Measurements from ENCODE around the gene ADSS2. TPM values are rescaled to one million over a fixed set of nuclear protein-coding genes. Genes with fewer than 3 reads are reported as not detected.
"Not testable (repeated sequence)": the region's sequence is repeated elsewhere in the genome, so short reads cannot be mapped to it uniquely, and the experiment has no call there.

ADSS2 gene
- total RNA-seq, 1 experiment from 2014 or later: 46.2 TPM

- no peak overlapping the region for H3K4me3 ChIP-seq (replicated peaks in 1 of 2; ENCODE audit: low read depth in 1 of 2, low read length in 2 of 2)
- H3K4me1 ChIP-seq (ENCODE audit: control insufficient read depth in 1 of 2, insufficient read depth in 2 of 2, low read length in 2 of 2): no peaks in the 10 kb centered on the region
- H3K4me2 ChIP-seq (ENCODE audit: low read length): no peak overlapping the region
- no TSS peak for BruUV-seq (replicated peaks)
- no peak overlapping the region for H2AFZ ChIP-seq (ENCODE audit: low read depth, low read length, poor library complexity, severe bottlenecking)
- ChIA-PET POLR2A (no interaction called here), RAD21 (ENCODE audit: low non-redundant PET in 1 of 2, low total read pairs in 2 of 2, uncharacterized antibody in 2 of 2, unreplicated experiment in 2 of 2) (no interaction called here), CTCF (no interaction called here)
- no peak for TF ChIP-seq ZNF274 (IDR thresholded peaks at IDR 0.05; ENCODE audit: low read depth, low read length)
- no peaks in the 10 kb centered on the region for H3K36me3 ChIP-seq (ENCODE audit: control insufficient read depth in 1 of 2, insufficient read depth in 2 of 2, low read length in 2 of 2)
- H3K9ac ChIP-seq (ENCODE audit: low read length): no peak overlapping the region
- H3K79me2 ChIP-seq (ENCODE audit: insufficient read depth, low read length): no peaks in the 10 kb centered on the region
- no peak for ATAC-seq
- DNase-seq (ENCODE audit: low read depth, low spot score): no peak
- H3K27me3 ChIP-seq (ENCODE audit: insufficient read depth, low read length): no peaks in the 10 kb centered on the region
- intact Hi-C loops (cut with micrococcal nuclease): no loop called here
- H3K9me2 ChIP-seq (ENCODE audit: insufficient read depth): no peaks in the 10 kb centered on the region
- H3K27ac ChIP-seq (ENCODE audit: low read depth, low read length): no peak overlapping the region
- no peaks in the 10 kb centered on the region for H4K20me1 ChIP-seq (ENCODE audit: insufficient read depth)
- no peaks in the 10 kb centered on the region for H3K9me3 ChIP-seq (ENCODE audit: control insufficient read depth in 1 of 2, insufficient read depth in 1 of 2, low read depth in 1 of 2, low read length in 2 of 2)
Observed at GRCh38 chr1:244367399-244368114, 84.2 kb downstream of the ADSS2 start.

DNA sequence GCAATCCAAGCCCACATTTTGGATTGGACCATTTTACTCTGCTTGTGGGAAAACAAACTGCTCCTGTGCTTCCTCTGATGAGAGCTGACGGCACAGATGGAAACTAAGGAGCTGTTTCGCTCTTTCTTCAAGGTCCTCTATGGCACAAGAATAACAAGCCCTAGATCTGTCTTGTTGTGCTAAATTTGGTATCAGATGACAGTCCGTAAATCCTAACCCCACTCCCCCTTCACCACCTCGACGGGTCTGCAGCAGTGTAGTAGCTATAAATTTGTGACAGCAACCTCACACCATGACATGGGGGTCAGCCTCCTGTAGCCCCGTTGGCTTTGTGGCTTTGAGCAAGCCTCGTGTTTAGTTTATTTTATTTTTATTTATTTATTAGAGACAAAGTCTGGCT, 85.9 kb downstream of the ADSS2 start:
- intact Hi-C loops (cut with micrococcal nuclease): no loop called here
- no peak overlapping the region for H3K27ac ChIP-seq (ENCODE audit: low read depth, low read length)
- H3K4me1 ChIP-seq (ENCODE audit: control insufficient read depth in 1 of 2, insufficient read depth in 2 of 2, low read length in 2 of 2): no peaks in the 10 kb centered on the region
- no peak for TF ChIP-seq SRF (IDR thresholded peaks at IDR 0.05; ENCODE audit: low read depth)
- TF ChIP-seq FOSL1 (IDR thresholded peaks at IDR 0.05; ENCODE audit: low read depth): no peak
- TF ChIP-seq, protein P1, sequence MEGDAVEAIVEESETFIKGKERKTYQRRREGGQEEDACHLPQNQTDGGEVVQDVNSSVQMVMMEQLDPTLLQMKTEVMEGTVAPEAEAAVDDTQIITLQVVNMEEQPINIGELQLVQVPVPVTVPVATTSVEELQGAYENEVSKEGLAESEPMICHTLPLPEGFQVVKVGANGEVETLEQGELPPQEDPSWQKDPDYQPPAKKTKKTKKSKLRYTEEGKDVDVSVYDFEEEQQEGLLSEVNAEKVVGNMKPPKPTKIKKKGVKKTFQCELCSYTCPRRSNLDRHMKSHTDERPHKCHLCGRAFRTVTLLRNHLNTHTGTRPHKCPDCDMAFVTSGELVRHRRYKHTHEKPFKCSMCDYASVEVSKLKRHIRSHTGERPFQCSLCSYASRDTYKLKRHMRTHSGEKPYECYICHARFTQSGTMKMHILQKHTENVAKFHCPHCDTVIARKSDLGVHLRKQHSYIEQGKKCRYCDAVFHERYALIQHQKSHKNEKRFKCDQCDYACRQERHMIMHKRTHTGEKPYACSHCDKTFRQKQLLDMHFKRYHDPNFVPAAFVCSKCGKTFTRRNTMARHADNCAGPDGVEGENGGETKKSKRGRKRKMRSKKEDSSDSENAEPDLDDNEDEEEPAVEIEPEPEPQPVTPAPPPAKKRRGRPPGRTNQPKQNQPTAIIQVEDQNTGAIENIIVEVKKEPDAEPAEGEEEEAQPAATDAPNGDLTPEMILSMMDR (IDR thresholded peaks at IDR 0.05 in 2 of 3, conservative IDR thresholded peaks at IDR 0.05 in 1 of 3; ENCODE audit: borderline replicate concordance in 1 of 3, insufficient read depth in 1 of 3, low read depth in 2 of 3, low read length in 2 of 3): no peak
- no TSS peak for BruUV-seq (replicated peaks)
- POLR2A ChIA-PET: no interaction called here
- H3K36me3 ChIP-seq (ENCODE audit: control insufficient read depth in 1 of 2, insufficient read depth in 2 of 2, low read length in 2 of 2): no peaks in the 10 kb centered on the region
- H3K4me2 ChIP-seq (ENCODE audit: low read length): no peak overlapping the region
- H3K9me3 ChIP-seq (ENCODE audit: control insufficient read depth in 1 of 2, insufficient read depth in 1 of 2, low read depth in 1 of 2, low read length in 2 of 2): no peaks in the 10 kb centered on the region
- RAD21 ChIA-PET (ENCODE audit: low non-redundant PET in 1 of 2, low total read pairs in 2 of 2, uncharacterized antibody in 2 of 2, unreplicated experiment in 2 of 2): no interaction called here
- H3K79me2 ChIP-seq (ENCODE audit: insufficient read depth, low read length): no peaks in the 10 kb centered on the region
- CTCF ChIA-PET: no interaction called here
- H3K9me2 ChIP-seq (ENCODE audit: insufficient read depth): no peaks in the 10 kb centered on the region
- H3K4me3 ChIP-seq (replicated peaks in 1 of 2; ENCODE audit: low read depth in 1 of 2, low read length in 2 of 2): no peak overlapping the region
- no peaks in the 10 kb centered on the region for H3K27me3 ChIP-seq (ENCODE audit: insufficient read depth, low read length)
- no peak overlapping the region for H3K9ac ChIP-seq (ENCODE audit: low read length)
- no peak for ATAC-seq
- no peak for DNase-seq (ENCODE audit: low read depth, low spot score)
- no peak overlapping the region for H2AFZ ChIP-seq (ENCODE audit: low read depth, low read length, poor library complexity, severe bottlenecking)
- H4K20me1 ChIP-seq (ENCODE audit: insufficient read depth): no peaks in the 10 kb centered on the region

- POLR2A ChIA-PET; H2AFZ ChIP-seq (ENCODE audit: low read depth, low read length, poor library complexity, severe bottlenecking); BruUV-seq (replicated peaks); H3K9me2 ChIP-seq (ENCODE audit: insufficient read depth); H3K27me3 ChIP-seq (ENCODE audit: insufficient read depth, low read length); RAD21 ChIA-PET (ENCODE audit: low non-redundant PET in 1 of 2, low total read pairs in 2 of 2, uncharacterized antibody in 2 of 2, unreplicated experiment in 2 of 2); H3K4me2 ChIP-seq (ENCODE audit: low read length); ATAC-seq; H3K27ac ChIP-seq (ENCODE audit: low read depth, low read length); H3K9ac ChIP-seq (ENCODE audit: low read length); H3K9me3 ChIP-seq (ENCODE audit: control insufficient read depth in 1 of 2, insufficient read depth in 1 of 2, low read depth in 1 of 2, low read length in 2 of 2); intact Hi-C loops (cut with micrococcal nuclease); DNase-seq (ENCODE audit: low read depth, low spot score); H3K4me1 ChIP-seq (ENCODE audit: control insufficient read depth in 1 of 2, insufficient read depth in 2 of 2, low read length in 2 of 2); H3K36me3 ChIP-seq (ENCODE audit: control insufficient read depth in 1 of 2, insufficient read depth in 2 of 2, low read length in 2 of 2); H3K79me2 ChIP-seq (ENCODE audit: insufficient read depth, low read length); CTCF ChIA-PET; H3K4me3 ChIP-seq (replicated peaks in 1 of 2; ENCODE audit: low read depth in 1 of 2, low read length in 2 of 2); H4K20me1 ChIP-seq (ENCODE audit: insufficient read depth): not testable (repeated sequence)
Observed at GRCh38 chr1:244365262-244365661, 86.4 kb downstream of the ADSS2 start.

Measured in HCT116 (cell line).